Breast epithelium (tissue), 4 donors: ENCODE data around the gene TRMT11. TPM values are rescaled to one million over a fixed set of nuclear protein-coding genes. Genes with fewer than 3 reads are reported as not detected.

ENCODE experiments used
- DNase-seq, 2 donors: peaks; one replicate each; pipeline ENCODE4 v3.0.0-alpha.2; 2019; ENCODE audit warnings: low spot score in 2 of 2
- H3K27ac ChIP-seq, 2 donors: fragments of 200-600 bp; sonication (generic) in 1 of 2; one replicate each; pipeline ENCODE4 v1.5.1; 2016 to 2019; ENCODE audit warnings: mild to moderate bottlenecking in 1 of 2
- H3K27me3 ChIP-seq, 2 donors: fragments of 200-600 bp; sonication (generic) in 1 of 2; one replicate each; pipeline versions ENCODE4 v1.5.1 to v1.6.0; 2017 to 2019; ENCODE audit warnings: control low read depth in 1 of 2, mild to moderate bottlenecking in 1 of 2
- H3K36me3 ChIP-seq: fragments of 200-600 bp; one replicate; pipeline ENCODE4 v1.5.1; 2019
- H3K4me1 ChIP-seq, 2 donors: fragments of 200-600 bp; sonication (generic); one replicate each; pipeline ENCODE4 v1.5.1; 2016 to 2019; ENCODE audit warnings: control low read depth in 1 of 2
- H3K4me3 ChIP-seq, 3 donors: fragments of 200-600 bp; sonication (generic); 1 replicate in 2 of 3; 2 replicates in 1 of 3; pipeline ENCODE4 v1.5.1; 2016 to 2019; ENCODE audit warnings: mild to moderate bottlenecking in 3 of 3, moderate library complexity in 2 of 3
- H3K9me3 ChIP-seq, 2 donors: fragments of 200-600 bp; sonication (generic) in 1 of 2; one replicate each; pipeline ENCODE4 v1.5.1; 2016 to 2019; ENCODE audit warnings: control low read depth in 1 of 2
- CTCF ChIP-seq, 3 donors: fragments of 450-650 bp; IDR thresholded peaks; one replicate each; pipeline ENCODE4 v1.5.1; 2016 to 2017; ENCODE audit warnings: antibody characterized with exemption in 3 of 3, mild to moderate bottlenecking in 3 of 3, moderate library complexity in 3 of 3
- POLR2A ChIP-seq: fragments of 450-650 bp; IDR thresholded peaks from one replicate; pipeline ENCODE4 v1.6.1; 2016; ENCODE audit warnings: antibody characterized with exemption, mild to moderate bottlenecking, moderate library complexity
- POLR2AphosphoS5 ChIP-seq, 3 donors: sonication (generic); formaldehyde crosslinking; IDR thresholded peaks; one replicate each; pipeline ENCODE4 v1.6.1; 2017; ENCODE audit warnings: antibody characterized with exemption in 3 of 3
- intact Hi-C: fragments of 100-400 bp; cut with DNase I; formaldehyde crosslinking; loops from one replicate; pipeline ENCODE4 v1.15.1; 2023; ENCODE audit warnings: low total_unique reads
- total RNA-seq, 3 donors: library from RNA; depleted of rRNA; stranded (reverse); fragments of >200 nt; gene quantifications; one replicate each; pipeline ENCODE4 v1.1.0, GENCODE V29; 2016

Gene TRMT11
- total RNA-seq, 3 donors from 2014 or later = 17.3 to 48.3 (median 39.7) TPM

- no peaks in the 10 kb centered on the region for H3K4me1 ChIP-seq
- TF ChIP-seq POLR2AphosphoS5 (IDR thresholded peaks at IDR 0.05) (no peak), CTCF (IDR thresholded peaks at IDR 0.05) (no peak), POLR2A (no peak)
- no peak overlapping the region for H3K27ac ChIP-seq
- no peak overlapping the region for H3K4me3 ChIP-seq
- no peaks in the 10 kb centered on the region for H3K9me3 ChIP-seq
- H3K27me3 ChIP-seq = no peaks in the 10 kb centered on the region
- DNase-seq = no peak
- no peaks in the 10 kb centered on the region for H3K36me3 ChIP-seq
- intact Hi-C loops = no loop called here
Observed at GRCh38 chr6:125951323-125951722, 35.0 kb upstream of the TRMT11 start.

- no peaks in the 10 kb centered on the region for H3K27me3 ChIP-seq
- no peaks in the 10 kb centered on the region for H3K4me1 ChIP-seq
- TF ChIP-seq CTCF (IDR thresholded peaks at IDR 0.05) = no peak
- TF ChIP-seq POLR2AphosphoS5 (IDR thresholded peaks at IDR 0.05) = no peak
- TF ChIP-seq POLR2A = no peak
- intact Hi-C loops = no loop called here
- DNase-seq = no peak
- H3K36me3 ChIP-seq = no peaks in the 10 kb centered on the region
- H3K4me3 ChIP-seq = no peak overlapping the region
- no peak overlapping the region for H3K27ac ChIP-seq
- H3K9me3 ChIP-seq = no peaks in the 10 kb centered on the region
Observed at GRCh38 chr6:125952764-125953501, 33.4 kb upstream of the TRMT11 start.

- intact Hi-C loops = no loop called here
- no peaks in the 10 kb centered on the region for H3K9me3 ChIP-seq
- TF ChIP-seq CTCF (IDR thresholded peaks at IDR 0.05) = no peak
- TF ChIP-seq POLR2AphosphoS5 (IDR thresholded peaks at IDR 0.05) = no peak
- TF ChIP-seq POLR2A = no peak
- no peak for DNase-seq
- no peaks in the 10 kb centered on the region for H3K36me3 ChIP-seq
- H3K27me3 ChIP-seq = no peaks in the 10 kb centered on the region
- no peak overlapping the region for H3K27ac ChIP-seq
- no peak overlapping the region for H3K4me3 ChIP-seq
- H3K4me1 ChIP-seq = peaks cover 0 to 4% of the 10 kb centered on the region in 2 donors
Observed at GRCh38 chr6:125953502-125953875, 32.9 kb upstream of the TRMT11 start.

- Histone ChIP-seq H3K9me3 (no peaks in the 10 kb centered on the region), H3K27me3 (no peaks in the 10 kb centered on the region), H3K36me3 (no peaks in the 10 kb centered on the region), H3K27ac (no peak overlapping the region), H3K4me1 (peaks cover 0 to 6% of the 10 kb centered on the region in 2 donors), H3K4me3 (no peak overlapping the region)
- intact Hi-C loops = no loop called here
- TF ChIP-seq POLR2AphosphoS5 (IDR thresholded peaks at IDR 0.05) = no peak
- TF ChIP-seq POLR2A = no peak
- no peak for DNase-seq
Observed at GRCh38 chr6:125954735-125955339, 31.5 kb upstream of the TRMT11 start.

- DNase-seq = no peak
- Histone ChIP-seq H3K4me3 (peak overlapping the region in 2 of 3 donors; percentile 90 to 95), H3K9me3 (no peaks in the 10 kb centered on the region), H3K4me1 (peaks cover 0 to 6% of the 10 kb centered on the region in 2 donors), H3K27me3 (no peaks in the 10 kb centered on the region), H3K36me3 (no peaks in the 10 kb centered on the region), H3K27ac (peak overlapping the region; percentile 98)
- TF ChIP-seq POLR2AphosphoS5 (IDR thresholded peaks at IDR 0.05) = no peak
- no peak for TF ChIP-seq POLR2A
- no peak for TF ChIP-seq CTCF (IDR thresholded peaks at IDR 0.05)
- intact Hi-C loops = no loop called here
Observed at GRCh38 chr6:125955973-125956372, 30.4 kb upstream of the TRMT11 start.
